ENCODE measurements around the gene ZNF268.

The ZNF268 gene

GRCh38 chr12:133181238-133181959 is at the start of gene ZNF268:
Gene ZNF268, plus strand, starts transcription at chr12:133181495. Its CDS starts 503 bp downstream, at chr12:133181998.
- peak; percentile 92 for DNase-seq (ENCODE audit: low spot score)

- DNase-seq (ENCODE audit: low spot score): no peak
Measured at GRCh38 chr12:133135747-133136146, 45.5 kb upstream of the ZNF268 start.

GRCh38 chr12:133145981-133146380 is 35.3 kb upstream of the ZNF268 start:
- DNase-seq (ENCODE audit: low spot score): no peak

GRCh38 chr12:133156125-133156690 is 25.1 kb upstream of the ZNF268 start:
- DNase-seq (ENCODE audit: low spot score): no peak

- no peak for DNase-seq (ENCODE audit: low spot score)
Measured at GRCh38 chr12:133165776-133166175, 15.5 kb upstream of the ZNF268 start.

- no peak for DNase-seq (ENCODE audit: low spot score)
Measured at GRCh38 chr12:133172491-133172890, 8.8 kb upstream of the ZNF268 start.

- DNase-seq (ENCODE audit: low spot score): no peak
Measured at GRCh38 chr12:133174901-133175300, 6.4 kb upstream of the ZNF268 start.

- no peak for DNase-seq (ENCODE audit: low spot score)
Measured at GRCh38 chr12:133180669-133181068, 626 bp upstream of the ZNF268 start.

GRCh38 chr12:133190176-133190575 is 8.9 kb downstream of the ZNF268 start:
- no peak for DNase-seq (ENCODE audit: low spot score)

- no peak for DNase-seq (ENCODE audit: low spot score)
Measured at GRCh38 chr12:133192847-133193246, 11.6 kb downstream of the ZNF268 start.

- DNase-seq (ENCODE audit: low spot score): no peak
Measured at GRCh38 chr12:133201888-133202287, 20.6 kb downstream of the ZNF268 start.

- DNase-seq (ENCODE audit: low spot score): no peak
Measured at GRCh38 chr12:133202493-133203343, 21.4 kb downstream of the ZNF268 start.

GRCh38 chr12:133203344-133204263 is 22.3 kb downstream of the ZNF268 start:
- no peak for DNase-seq (ENCODE audit: low spot score)

GRCh38 chr12:133204264-133204603 is 22.9 kb downstream of the ZNF268 start:
- no peak for DNase-seq (ENCODE audit: low spot score)

- DNase-seq (ENCODE audit: low spot score): no peak
Measured at GRCh38 chr12:133206390-133206789, 25.1 kb downstream of the ZNF268 start.

- no peak for DNase-seq (ENCODE audit: low spot score)
Measured at GRCh38 chr12:133215724-133216123, 34.4 kb downstream of the ZNF268 start.

GRCh38 chr12:133217219-133217618 is 35.9 kb downstream of the ZNF268 start:
- no peak for DNase-seq (ENCODE audit: low spot score)

- no peak for DNase-seq (ENCODE audit: low spot score)
Measured at GRCh38 chr12:133220521-133220920, 39.2 kb downstream of the ZNF268 start.

GRCh38 chr12:133221241-133221640 is 39.9 kb downstream of the ZNF268 start:
- no peak for DNase-seq (ENCODE audit: low spot score)

- DNase-seq (ENCODE audit: low spot score): no peak
Measured at GRCh38 chr12:133222211-133222610, 40.9 kb downstream of the ZNF268 start.

- no peak for DNase-seq (ENCODE audit: low spot score)
Measured at GRCh38 chr12:133225527-133225926, 44.2 kb downstream of the ZNF268 start.

GRCh38 chr12:133226690-133227089 is 45.4 kb downstream of the ZNF268 start:
- no peak for DNase-seq (ENCODE audit: low spot score)

All from CD4-positive, alpha-beta T cell treated with Interleukin-15 for 4 hours (primary cell).